Stimulated activated CD8-positive, alpha-beta memory T cell treated with anti-CD3 and anti-CD28 coated beads, Interleukin-7, amount 100 ng/mL, for 1 hour (primary cell): ENCODE measurements around the gene CMIP.

ENCODE experiments used
- DNase-seq, 2 donors: peaks; one replicate each; pipeline ENCODE4 v3.0.0-alpha.2; 2020; ENCODE audit warnings: low read depth in 2 of 2

Gene CMIP

GRCh38 chr16:81624403-81624759, 179.8 kb downstream of the CMIP start:
- DNase-seq, result no peak

- no peak for DNase-seq
Measured at GRCh38 chr16:81624760-81625543, 180.3 kb downstream of the CMIP start.

- no peak for DNase-seq
Measured at GRCh38 chr16:81625544-81626153, 181.0 kb downstream of the CMIP start.

GRCh38 chr16:81626181-81626674, 181.6 kb downstream of the CMIP start:
- no peak for DNase-seq

- DNase-seq, result no peak
Measured at GRCh38 chr16:81627024-81627423, 182.4 kb downstream of the CMIP start.

GRCh38 chr16:81627729-81628244, 183.2 kb downstream of the CMIP start:
- no peak for DNase-seq

- no peak for DNase-seq
Measured at GRCh38 chr16:81629034-81629802, 184.6 kb downstream of the CMIP start.

GRCh38 chr16:81629896-81630634, 185.5 kb downstream of the CMIP start:
- DNase-seq, result no peak

GRCh38 chr16:81630635-81631031, 186.0 kb downstream of the CMIP start:
- no peak for DNase-seq

GRCh38 chr16:81632392-81633146, 188.0 kb downstream of the CMIP start:
- DNase-seq, result peak; percentile 53 to 55

GRCh38 chr16:81633147-81633619, 188.6 kb downstream of the CMIP start:
- peak; percentile 8 to 11 for DNase-seq

GRCh38 chr16:81633680-81634379, 189.2 kb downstream of the CMIP start:
- no peak for DNase-seq

- no peak for DNase-seq
Measured at GRCh38 chr16:81634380-81635062, 189.9 kb downstream of the CMIP start.

- DNase-seq, result no peak
Measured at GRCh38 chr16:81635063-81635937, 190.7 kb downstream of the CMIP start.

GRCh38 chr16:81636298-81636993, 191.8 kb downstream of the CMIP start:
- no peak for DNase-seq

GRCh38 chr16:81637336-81638235, 193.0 kb downstream of the CMIP start:
- DNase-seq, result no peak
